ENCODE results near the gene MBNL2.

Gene MBNL2

DNA sequence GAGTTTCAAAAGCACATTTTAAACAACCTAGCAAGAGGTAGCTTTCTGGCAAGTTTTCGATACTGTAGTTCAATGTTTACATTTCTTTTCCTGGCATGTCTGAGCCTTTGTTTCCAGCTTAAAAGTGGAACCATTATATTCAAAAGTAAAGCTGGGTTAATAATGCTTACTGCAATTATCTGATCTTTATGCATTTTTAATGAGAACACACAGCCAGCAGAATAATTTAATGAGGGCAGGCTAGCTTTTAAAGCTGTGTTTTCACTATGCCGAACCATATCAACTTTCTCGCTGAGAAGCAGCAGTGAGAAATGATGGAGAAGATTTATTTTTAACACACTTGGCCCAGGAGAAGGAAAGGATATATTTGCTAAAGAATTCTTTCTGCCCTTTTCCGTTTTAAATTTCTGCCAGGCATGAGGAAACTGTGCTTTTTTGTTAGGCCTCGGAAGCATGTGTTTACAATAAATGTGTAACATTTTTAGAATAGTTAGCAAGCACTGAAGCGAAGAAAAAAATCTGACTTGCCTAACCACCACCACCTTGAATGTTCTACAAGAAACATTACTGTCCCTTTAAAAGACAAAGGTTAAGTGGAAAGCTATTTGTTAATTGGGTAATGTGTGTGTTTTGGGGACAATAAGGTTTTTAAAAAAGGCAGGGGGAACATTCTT is 1.0 kb downstream of the MBNL2 start:
- H3K9me2 ChIP-seq (replicated peaks; ENCODE audit: control insufficient read depth, low read length): no peaks in the 10 kb centered on the region
- no peaks in the 10 kb centered on the region for H3K36me3 ChIP-seq (ENCODE audit: control insufficient read depth, low read length)
- TF ChIP-seq EZH2phosphoT487 (IDR thresholded peaks at IDR 0.05; ENCODE audit: borderline replicate concordance, low read length): no peak
- TF ChIP-seq, protein P1, sequence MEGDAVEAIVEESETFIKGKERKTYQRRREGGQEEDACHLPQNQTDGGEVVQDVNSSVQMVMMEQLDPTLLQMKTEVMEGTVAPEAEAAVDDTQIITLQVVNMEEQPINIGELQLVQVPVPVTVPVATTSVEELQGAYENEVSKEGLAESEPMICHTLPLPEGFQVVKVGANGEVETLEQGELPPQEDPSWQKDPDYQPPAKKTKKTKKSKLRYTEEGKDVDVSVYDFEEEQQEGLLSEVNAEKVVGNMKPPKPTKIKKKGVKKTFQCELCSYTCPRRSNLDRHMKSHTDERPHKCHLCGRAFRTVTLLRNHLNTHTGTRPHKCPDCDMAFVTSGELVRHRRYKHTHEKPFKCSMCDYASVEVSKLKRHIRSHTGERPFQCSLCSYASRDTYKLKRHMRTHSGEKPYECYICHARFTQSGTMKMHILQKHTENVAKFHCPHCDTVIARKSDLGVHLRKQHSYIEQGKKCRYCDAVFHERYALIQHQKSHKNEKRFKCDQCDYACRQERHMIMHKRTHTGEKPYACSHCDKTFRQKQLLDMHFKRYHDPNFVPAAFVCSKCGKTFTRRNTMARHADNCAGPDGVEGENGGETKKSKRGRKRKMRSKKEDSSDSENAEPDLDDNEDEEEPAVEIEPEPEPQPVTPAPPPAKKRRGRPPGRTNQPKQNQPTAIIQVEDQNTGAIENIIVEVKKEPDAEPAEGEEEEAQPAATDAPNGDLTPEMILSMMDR (IDR thresholded peaks at IDR 0.05; ENCODE audit: low read depth, low read length, poor library complexity, severe bottlenecking): no peak
- H3K4me1 ChIP-seq (ENCODE audit: control insufficient read depth, low read length): peaks cover 50% of the 10 kb centered on the region
- peak overlapping the region; percentile 75 for H3K27ac ChIP-seq (ENCODE audit: low read depth, low read length)
- peaks cover 13% of the 10 kb centered on the region for H3F3A ChIP-seq (ENCODE audit: control insufficient read depth, insufficient read depth)
- H3K4me3 ChIP-seq (ENCODE audit: low read length): peak overlapping the region; percentile 75
- no peaks in the 10 kb centered on the region for H3K27me3 ChIP-seq (ENCODE audit: control insufficient read depth, low read length)
- no peaks in the 10 kb centered on the region for H3K9me3 ChIP-seq (ENCODE audit: control insufficient read depth, insufficient read depth, low read length)
- H3K4me2 ChIP-seq (ENCODE audit: low read length): peak overlapping the region; percentile 97
- peaks cover 60% of the 10 kb centered on the region for H3K79me2 ChIP-seq (ENCODE audit: control insufficient read depth, low read length)
- no peaks in the 10 kb centered on the region; the same call in 1 of the 2 replicates for H4K20me1 ChIP-seq (ENCODE audit: control insufficient read depth, insufficient read depth, low read depth, low read length)

DNA sequence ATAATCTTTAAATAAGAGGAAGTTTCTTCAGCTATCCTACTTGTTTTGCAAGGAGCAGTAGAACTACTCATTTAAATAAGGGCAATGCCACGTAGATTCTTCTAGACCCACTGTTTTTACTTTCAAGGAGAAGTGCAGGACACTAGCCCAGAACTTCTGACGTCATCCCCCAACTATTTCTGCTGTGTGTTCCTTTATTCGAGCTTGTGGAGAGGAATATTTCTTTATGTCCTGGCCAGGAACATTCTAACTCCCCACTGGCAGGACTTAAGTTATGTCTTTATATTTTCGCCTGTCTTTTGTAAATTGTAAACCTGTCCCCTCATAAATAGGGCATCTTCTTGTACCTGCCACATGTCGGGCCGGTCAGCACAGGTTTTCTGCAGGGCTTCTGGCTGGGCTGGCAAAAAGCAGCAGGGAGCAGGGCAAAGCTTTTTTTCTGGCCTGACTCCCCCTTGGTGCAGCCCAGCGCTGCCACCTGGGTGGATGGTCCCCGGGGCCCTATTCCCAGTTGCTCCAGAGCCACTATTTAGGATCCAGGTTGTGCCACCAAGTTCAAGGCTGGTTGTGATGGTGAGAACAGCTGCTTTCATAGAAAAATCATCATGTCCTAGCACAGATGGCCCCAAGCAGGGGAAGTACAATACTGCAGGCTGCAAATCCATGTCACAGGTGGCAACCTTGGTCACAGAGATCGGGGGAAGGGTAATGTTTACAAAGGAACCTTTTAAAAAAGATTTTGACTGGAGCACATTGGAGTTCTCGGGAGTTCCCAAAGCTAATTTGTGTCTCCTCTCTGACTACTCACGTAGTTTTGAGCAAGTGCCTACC is 1.8 kb downstream of the MBNL2 start:
- no peaks in the 10 kb centered on the region for H3K9me3 ChIP-seq (ENCODE audit: control insufficient read depth, insufficient read depth, low read length)
- H3K36me3 ChIP-seq (ENCODE audit: control insufficient read depth, low read length): no peaks in the 10 kb centered on the region
- H3K9me2 ChIP-seq (replicated peaks; ENCODE audit: control insufficient read depth, low read length): no peaks in the 10 kb centered on the region
- no peaks in the 10 kb centered on the region for H3K27me3 ChIP-seq (ENCODE audit: control insufficient read depth, low read length)
- peaks cover 50% of the 10 kb centered on the region for H3K4me1 ChIP-seq (ENCODE audit: control insufficient read depth, low read length)
- peaks cover 13% of the 10 kb centered on the region for H3F3A ChIP-seq (ENCODE audit: control insufficient read depth, insufficient read depth)
- H3K79me2 ChIP-seq (ENCODE audit: control insufficient read depth, low read length): peaks cover 60% of the 10 kb centered on the region
- peak overlapping the region; percentile 75 for H3K4me3 ChIP-seq (ENCODE audit: low read length)
- peak overlapping the region; percentile 75 for H3K27ac ChIP-seq (ENCODE audit: low read depth, low read length)
- TF ChIP-seq, protein P1 (IDR thresholded peaks at IDR 0.05; ENCODE audit: low read depth, low read length, poor library complexity, severe bottlenecking): no peak
- no peak for TF ChIP-seq EZH2phosphoT487 (IDR thresholded peaks at IDR 0.05; ENCODE audit: borderline replicate concordance, low read length)
- peak overlapping the region; percentile 97 for H3K4me2 ChIP-seq (ENCODE audit: low read length)
- no peaks in the 10 kb centered on the region; the same call in 1 of the 2 replicates for H4K20me1 ChIP-seq (ENCODE audit: control insufficient read depth, insufficient read depth, low read depth, low read length)

DNA sequence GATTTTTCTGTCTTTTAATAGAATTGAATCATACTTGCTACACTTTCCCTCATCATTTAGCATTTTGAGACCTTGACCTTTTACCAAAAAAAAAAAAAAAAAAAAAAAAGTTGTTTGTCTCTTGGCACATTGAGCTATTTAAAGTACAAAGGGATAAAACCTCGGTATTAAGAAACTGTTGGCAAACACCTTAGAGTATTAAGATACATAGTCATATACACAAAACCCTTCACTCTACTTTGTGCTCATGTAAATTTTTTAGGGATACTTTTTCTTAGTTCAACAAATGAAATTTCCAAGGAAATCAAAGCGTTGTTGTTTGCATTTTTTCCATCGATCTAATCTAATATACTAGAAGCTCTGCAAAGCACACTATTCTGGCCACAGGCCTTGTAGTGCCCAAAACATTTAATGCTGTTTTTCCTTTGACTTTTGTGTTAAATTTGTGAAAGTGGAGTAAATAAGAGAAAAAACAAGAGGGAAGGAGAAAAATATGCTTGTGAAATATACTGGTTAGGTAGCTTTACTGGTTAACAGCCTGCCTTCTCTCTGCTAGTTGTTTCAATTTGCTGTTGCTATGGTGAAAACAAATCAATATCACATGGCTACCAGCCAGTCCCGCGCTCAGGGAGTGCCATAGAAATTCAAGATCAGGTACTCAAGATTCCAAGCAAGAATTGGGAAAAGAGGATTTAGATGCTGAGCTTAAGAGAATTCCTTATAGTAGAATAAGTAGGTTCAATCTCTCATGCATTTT is 2.6 kb downstream of the MBNL2 start:
- H3K4me3 ChIP-seq (ENCODE audit: low read length): peak overlapping the region; percentile 75
- 0 out of 2 replicates have a peak overlapping the region, but pooled peaks have one; percentile 75 for H3K27ac ChIP-seq (ENCODE audit: low read depth, low read length)

More for the DNA sequence above, 2.6 kb downstream of the MBNL2 start:
- no peak for TF ChIP-seq EZH2phosphoT487 (IDR thresholded peaks at IDR 0.05; ENCODE audit: borderline replicate concordance, low read length)
- TF ChIP-seq, protein P1 (IDR thresholded peaks at IDR 0.05; ENCODE audit: low read depth, low read length, poor library complexity, severe bottlenecking): no peak
- H3K4me1 ChIP-seq (ENCODE audit: control insufficient read depth, low read length): peaks cover 50% of the 10 kb centered on the region
- no peaks in the 10 kb centered on the region; the same call in 1 of the 2 replicates for H4K20me1 ChIP-seq (ENCODE audit: control insufficient read depth, insufficient read depth, low read depth, low read length)
- no peaks in the 10 kb centered on the region for H3K36me3 ChIP-seq (ENCODE audit: control insufficient read depth, low read length)
- no peaks in the 10 kb centered on the region for H3K27me3 ChIP-seq (ENCODE audit: control insufficient read depth, low read length)
- peaks cover 65% of the 10 kb centered on the region for H3K79me2 ChIP-seq (ENCODE audit: control insufficient read depth, low read length)
- no peaks in the 10 kb centered on the region for H3K9me2 ChIP-seq (replicated peaks; ENCODE audit: control insufficient read depth, low read length)
- peak overlapping the region; percentile 97 for H3K4me2 ChIP-seq (ENCODE audit: low read length)
- H3K9me3 ChIP-seq (ENCODE audit: control insufficient read depth, insufficient read depth, low read length): no peaks in the 10 kb centered on the region
- peaks cover 13% of the 10 kb centered on the region for H3F3A ChIP-seq (ENCODE audit: control insufficient read depth, insufficient read depth)

All from DOHH2 (cell line).